ENCODE results near the gene DPEP2.
"Not testable (repeated sequence)": the region's sequence is repeated elsewhere in the genome, so short reads cannot be mapped to it uniquely, and the experiment has no call there.

Gene DPEP2

DNA sequence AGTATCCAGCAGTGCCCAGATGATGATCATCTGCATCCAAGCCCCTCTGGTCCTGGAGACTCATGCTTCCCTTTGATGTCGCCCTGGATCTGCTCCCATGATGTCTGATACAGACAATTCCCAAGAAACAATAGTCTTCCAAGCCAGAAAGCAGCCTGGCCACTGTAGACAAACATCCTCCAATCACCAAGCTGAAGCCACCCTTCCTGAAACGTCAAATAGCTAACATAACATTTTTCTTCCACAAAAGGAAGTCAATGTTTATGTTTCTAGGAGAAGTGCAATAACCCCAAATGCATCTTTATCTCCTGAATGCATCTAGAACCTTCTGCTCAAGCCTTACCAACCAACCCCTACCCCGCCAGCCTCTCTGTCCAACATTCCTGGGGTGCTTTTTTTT, 1.2 kb upstream of the DPEP2 start:
- Histone ChIP-seq H3K4me2 (ENCODE audit: low read length) (no peak overlapping the region), H3K4me3 (ENCODE audit: low read length) (no peak overlapping the region), H3K4me1 (ENCODE audit: control insufficient read depth, insufficient read depth, low read length) (no peaks in the 10 kb centered on the region), H3K27me3 (ENCODE audit: control insufficient read depth, insufficient read depth, low read length) (peaks cover 8% of the 10 kb centered on the region), H3K9me3 (replicated peaks; ENCODE audit: low read length) (no peaks in the 10 kb centered on the region), H3K9ac (ENCODE audit: low read depth, low read length) (no peak overlapping the region), H3K36me3 (ENCODE audit: insufficient read depth, low read length) (no peaks in the 10 kb centered on the region)

DNA sequence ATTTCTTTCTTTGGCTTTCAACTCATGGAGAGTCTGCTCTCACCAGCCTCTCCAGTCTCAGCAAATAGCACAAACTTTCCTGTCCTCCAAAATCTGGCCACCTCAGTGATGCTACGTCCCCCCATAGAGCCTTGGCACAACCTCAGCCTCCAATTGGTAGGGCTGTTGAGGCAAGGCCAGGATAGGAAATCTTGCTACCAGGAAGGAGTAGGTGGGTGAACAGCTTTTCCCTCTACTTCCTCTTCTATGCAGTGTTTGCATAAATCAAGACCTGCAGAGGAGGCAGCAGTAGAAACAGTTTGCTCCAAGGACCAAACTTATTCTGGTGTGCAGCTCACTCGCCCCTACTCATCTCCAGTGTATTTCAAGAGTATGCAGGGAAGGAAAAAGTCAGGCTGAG, 701 bp upstream of the DPEP2 start:
- Histone ChIP-seq H3K9ac (ENCODE audit: low read depth, low read length) (no peak overlapping the region), H3K4me3 (ENCODE audit: low read length) (no peak overlapping the region), H3K9me3 (replicated peaks; ENCODE audit: low read length) (no peaks in the 10 kb centered on the region), H3K36me3 (ENCODE audit: insufficient read depth, low read length) (no peaks in the 10 kb centered on the region), H3K27me3 (ENCODE audit: control insufficient read depth, insufficient read depth, low read length) (peaks cover 8% of the 10 kb centered on the region), H3K4me1 (ENCODE audit: control insufficient read depth, insufficient read depth, low read length) (no peaks in the 10 kb centered on the region), H3K4me2 (ENCODE audit: low read length) (no peak overlapping the region)

DNA sequence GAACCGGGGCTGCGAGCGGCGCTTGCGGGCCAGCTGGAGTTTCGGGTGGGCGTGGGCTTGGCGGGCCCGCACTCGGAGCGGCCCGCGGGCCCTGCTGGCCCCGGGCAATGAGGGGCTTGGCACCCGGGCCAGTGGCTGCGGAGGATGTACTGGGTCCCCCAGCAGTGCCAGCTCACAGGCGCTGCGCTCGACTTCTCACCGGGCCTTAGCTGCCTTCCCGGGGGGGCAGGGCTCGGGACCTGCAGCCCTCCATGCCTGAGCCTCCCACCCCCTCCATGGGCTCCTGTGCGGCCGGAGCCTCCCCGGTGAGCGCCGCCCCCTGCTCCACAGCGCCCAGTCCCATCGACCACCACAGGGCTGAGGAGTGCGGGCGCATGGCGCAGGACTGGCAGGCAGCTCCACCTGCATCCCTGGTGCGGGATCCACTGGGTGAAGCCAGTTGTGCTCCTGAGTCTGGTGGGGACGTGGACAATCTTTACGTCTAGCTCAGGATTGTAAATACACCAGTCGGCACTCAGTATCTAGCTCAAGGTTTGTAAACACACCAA, 979 bp downstream of the DPEP2 start:
- not testable (repeated sequence) for H3K9me3 ChIP-seq (replicated peaks; ENCODE audit: low read length); H3K4me3 ChIP-seq (ENCODE audit: low read length); H3K4me2 ChIP-seq (ENCODE audit: low read length); H3K36me3 ChIP-seq (ENCODE audit: insufficient read depth, low read length); H3K4me1 ChIP-seq (ENCODE audit: control insufficient read depth, insufficient read depth, low read length); H3K9ac ChIP-seq (ENCODE audit: low read depth, low read length); H3K27me3 ChIP-seq (ENCODE audit: control insufficient read depth, insufficient read depth, low read length)

DNA sequence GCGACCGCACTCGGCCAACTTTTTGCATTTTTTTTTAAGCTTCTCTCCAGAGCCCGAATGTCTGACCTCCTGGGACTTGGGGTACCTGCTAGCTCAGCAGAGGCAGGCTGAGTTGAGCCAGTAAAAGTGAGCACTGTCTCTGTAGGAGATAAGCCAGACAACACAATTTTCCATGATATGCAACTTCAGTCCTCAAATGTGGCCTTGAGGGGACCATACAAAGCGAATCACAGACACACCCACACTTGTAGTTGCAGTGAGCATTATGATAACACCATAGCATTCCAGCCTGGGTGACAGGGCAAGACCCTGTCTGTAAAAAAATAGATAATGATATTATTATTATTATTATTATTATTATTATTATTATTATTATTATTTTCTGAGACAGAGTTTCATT, 2.6 kb downstream of the DPEP2 start:
- no peaks in the 10 kb centered on the region for H3K36me3 ChIP-seq (ENCODE audit: insufficient read depth, low read length)
- H3K27me3 ChIP-seq (ENCODE audit: control insufficient read depth, insufficient read depth, low read length): peaks cover 8% of the 10 kb centered on the region
- no peak overlapping the region for H3K9ac ChIP-seq (ENCODE audit: low read depth, low read length)
- no peak overlapping the region for H3K4me2 ChIP-seq (ENCODE audit: low read length)
- H3K4me3 ChIP-seq (ENCODE audit: low read length): no peak overlapping the region
- H3K9me3 ChIP-seq (replicated peaks; ENCODE audit: low read length): no peaks in the 10 kb centered on the region
- H3K4me1 ChIP-seq (ENCODE audit: control insufficient read depth, insufficient read depth, low read length): peaks cover 9% of the 10 kb centered on the region

DNA sequence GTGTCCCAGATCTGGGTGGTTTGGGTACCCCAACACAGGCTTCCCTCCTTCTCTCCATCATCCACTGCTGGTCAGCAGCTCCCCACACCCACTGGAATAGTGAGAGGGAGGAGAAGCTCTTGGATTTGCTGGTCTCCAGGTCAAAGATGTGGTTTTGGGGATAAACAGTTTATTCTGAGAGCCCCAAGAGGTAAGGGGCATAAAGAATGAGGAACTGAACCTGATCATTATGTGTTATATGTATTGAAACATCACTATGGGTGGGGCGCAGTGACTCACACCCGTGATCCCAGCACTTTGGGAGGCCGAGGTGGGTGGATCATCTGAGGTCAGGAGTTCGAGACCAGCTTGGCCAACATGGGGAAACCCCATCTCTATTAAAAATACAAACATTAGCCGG, 3.9 kb downstream of the DPEP2 start:
- no peak overlapping the region for H3K4me3 ChIP-seq (ENCODE audit: low read length)
- no peak overlapping the region for H3K9ac ChIP-seq (ENCODE audit: low read depth, low read length)
- no peaks in the 10 kb centered on the region for H3K9me3 ChIP-seq (replicated peaks; ENCODE audit: low read length)
- H3K27me3 ChIP-seq (ENCODE audit: control insufficient read depth, insufficient read depth, low read length): peaks cover 7% of the 10 kb centered on the region
- H3K4me1 ChIP-seq (ENCODE audit: control insufficient read depth, insufficient read depth, low read length): peaks cover 9% of the 10 kb centered on the region
- H3K4me2 ChIP-seq (ENCODE audit: low read length): no peak overlapping the region
- no peaks in the 10 kb centered on the region for H3K36me3 ChIP-seq (ENCODE audit: insufficient read depth, low read length)

DNA sequence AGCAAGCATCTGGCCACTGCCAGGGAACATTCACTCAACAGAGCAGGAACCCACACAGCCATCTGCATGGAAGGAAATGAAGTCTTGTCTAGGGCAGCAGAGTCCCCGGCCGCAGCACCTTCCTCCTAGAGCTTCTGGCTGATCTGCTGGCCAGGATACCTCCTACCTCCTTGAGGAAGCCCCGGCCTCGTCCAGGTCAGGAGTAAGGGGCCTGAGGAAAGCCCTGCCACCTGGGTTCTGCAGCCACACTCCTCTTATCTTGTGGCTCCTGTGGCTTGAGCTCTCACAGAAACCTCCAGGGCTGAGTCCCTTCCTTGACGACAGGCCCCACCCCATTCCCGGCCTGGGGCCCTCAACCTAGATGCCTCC, 5.3 kb downstream of the DPEP2 start:
- not testable (repeated sequence) for H3K36me3 ChIP-seq (ENCODE audit: insufficient read depth, low read length); H3K4me1 ChIP-seq (ENCODE audit: control insufficient read depth, insufficient read depth, low read length); H3K9me3 ChIP-seq (replicated peaks; ENCODE audit: low read length); H3K4me3 ChIP-seq (ENCODE audit: low read length); H3K27me3 ChIP-seq (ENCODE audit: control insufficient read depth, insufficient read depth, low read length); H3K4me2 ChIP-seq (ENCODE audit: low read length)
- H3K9ac ChIP-seq (ENCODE audit: low read depth, low read length): peak overlapping the region; percentile 75

DNA sequence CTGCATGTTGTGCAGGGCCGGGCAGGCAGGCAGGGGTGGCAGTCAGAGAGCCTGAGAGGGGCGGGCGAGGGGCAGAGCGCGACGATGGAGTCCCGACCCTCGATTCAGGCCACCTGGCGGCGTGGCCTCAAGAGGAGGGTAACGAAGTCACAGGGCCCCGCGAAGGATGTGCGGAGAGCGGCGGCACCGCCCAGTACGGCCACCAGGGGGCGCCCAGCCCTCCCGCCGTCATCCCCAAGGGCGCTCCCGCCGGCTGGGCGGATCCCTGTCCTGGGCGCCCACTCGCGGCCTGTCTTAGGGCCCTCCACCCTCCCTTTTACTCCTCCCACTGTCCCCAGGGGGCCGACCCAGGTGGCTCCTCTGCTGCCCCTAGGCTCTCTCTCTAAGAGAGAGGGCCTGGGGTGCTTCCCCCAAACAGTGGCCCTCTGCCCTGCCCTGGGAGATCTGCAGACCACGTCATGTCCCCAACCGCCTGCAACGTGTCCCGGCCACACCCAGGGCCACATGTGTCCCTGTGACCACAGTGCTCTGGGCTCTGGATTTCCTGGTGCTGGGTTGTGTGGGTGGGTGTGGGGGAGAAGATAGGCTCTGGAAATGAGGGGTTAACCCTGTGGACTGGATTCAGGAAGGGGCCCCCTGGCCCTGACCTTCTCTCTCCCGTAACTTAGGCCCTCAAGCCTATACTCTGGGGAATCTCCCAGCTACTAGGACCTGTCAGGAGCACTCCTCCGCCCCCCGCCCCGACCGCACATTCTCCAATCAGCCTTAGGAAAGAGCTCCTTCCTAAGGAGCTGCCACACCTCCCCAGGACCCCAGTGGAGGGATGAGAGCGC, 5.9 kb downstream of the DPEP2 start:
- Histone ChIP-seq H3K4me1 (ENCODE audit: control insufficient read depth, insufficient read depth, low read length) (peaks cover 9% of the 10 kb centered on the region), H3K4me2 (ENCODE audit: low read length) (peak overlapping the region; percentile 87), H3K9me3 (replicated peaks; ENCODE audit: low read length) (no peaks in the 10 kb centered on the region), H3K27me3 (ENCODE audit: control insufficient read depth, insufficient read depth, low read length) (no peaks in the 10 kb centered on the region), H3K36me3 (ENCODE audit: insufficient read depth, low read length) (no peaks in the 10 kb centered on the region), H3K9ac (ENCODE audit: low read depth, low read length) (peak overlapping the region; percentile 75), H3K4me3 (ENCODE audit: low read length) (peak overlapping the region; percentile 60)

DNA sequence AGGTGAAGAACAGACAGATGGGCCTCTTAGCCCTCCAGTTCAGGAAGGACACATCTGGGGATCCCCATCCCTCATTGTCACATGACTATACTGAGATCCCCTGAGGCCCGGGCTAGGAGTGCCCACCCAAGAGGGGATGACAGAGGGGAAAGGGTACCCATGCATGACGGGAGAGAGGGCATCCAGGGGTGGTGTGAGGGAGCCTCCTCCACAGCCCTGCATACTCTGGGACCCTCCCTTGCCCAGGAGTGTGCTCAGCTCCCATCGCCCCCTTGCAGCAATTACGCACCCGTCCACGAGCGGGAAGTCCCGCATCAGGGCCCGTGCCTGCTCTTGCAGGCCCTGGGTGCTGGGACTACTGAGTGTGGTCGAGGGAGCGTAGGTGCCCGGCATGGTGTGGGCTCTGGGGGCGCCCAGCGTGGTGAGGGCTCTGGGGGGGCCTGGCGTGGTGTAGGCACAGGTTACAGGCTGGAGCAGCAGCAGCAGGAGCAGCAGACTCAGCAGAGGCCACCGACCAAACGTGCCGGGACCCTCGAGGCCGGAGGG, 6.5 kb downstream of the DPEP2 start:
- Histone ChIP-seq H3K36me3 (ENCODE audit: insufficient read depth, low read length) (no peaks in the 10 kb centered on the region), H3K9ac (ENCODE audit: low read depth, low read length) (no peak overlapping the region), H3K4me1 (ENCODE audit: control insufficient read depth, insufficient read depth, low read length) (peaks cover 10% of the 10 kb centered on the region), H3K4me2 (ENCODE audit: low read length) (peak overlapping the region; percentile 87), H3K4me3 (ENCODE audit: low read length) (peak overlapping the region; percentile 60), H3K27me3 (ENCODE audit: control insufficient read depth, insufficient read depth, low read length) (no peaks in the 10 kb centered on the region), H3K9me3 (replicated peaks; ENCODE audit: low read length) (no peaks in the 10 kb centered on the region)

DNA sequence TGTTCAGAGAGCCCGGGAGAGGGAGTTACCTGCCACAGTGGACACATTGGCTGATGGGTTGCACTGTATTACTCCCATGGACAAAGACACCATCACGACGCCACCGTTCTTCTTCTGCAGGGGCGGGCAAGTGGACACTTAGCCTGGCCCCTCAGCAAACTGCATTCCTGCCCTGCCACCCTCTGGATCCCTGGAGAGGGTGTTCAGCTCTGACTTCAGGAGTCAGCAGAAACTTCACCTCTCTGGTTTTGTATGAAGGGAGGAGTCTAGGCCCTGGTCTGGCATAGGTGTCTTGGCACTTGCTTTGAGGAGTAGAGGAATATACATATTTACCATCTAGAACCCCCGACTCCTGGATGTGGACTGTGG, 9.3 kb downstream of the DPEP2 start:
- H3K9me3 ChIP-seq (replicated peaks; ENCODE audit: low read length): no peaks in the 10 kb centered on the region
- H3K4me3 ChIP-seq (ENCODE audit: low read length): no peak overlapping the region
- H3K27me3 ChIP-seq (ENCODE audit: control insufficient read depth, insufficient read depth, low read length): no peaks in the 10 kb centered on the region
- H3K36me3 ChIP-seq (ENCODE audit: insufficient read depth, low read length): no peaks in the 10 kb centered on the region
- H3K9ac ChIP-seq (ENCODE audit: low read depth, low read length): no peak overlapping the region
- no peak overlapping the region for H3K4me2 ChIP-seq (ENCODE audit: low read length)
- H3K4me1 ChIP-seq (ENCODE audit: control insufficient read depth, insufficient read depth, low read length): peaks cover 12% of the 10 kb centered on the region

DNA sequence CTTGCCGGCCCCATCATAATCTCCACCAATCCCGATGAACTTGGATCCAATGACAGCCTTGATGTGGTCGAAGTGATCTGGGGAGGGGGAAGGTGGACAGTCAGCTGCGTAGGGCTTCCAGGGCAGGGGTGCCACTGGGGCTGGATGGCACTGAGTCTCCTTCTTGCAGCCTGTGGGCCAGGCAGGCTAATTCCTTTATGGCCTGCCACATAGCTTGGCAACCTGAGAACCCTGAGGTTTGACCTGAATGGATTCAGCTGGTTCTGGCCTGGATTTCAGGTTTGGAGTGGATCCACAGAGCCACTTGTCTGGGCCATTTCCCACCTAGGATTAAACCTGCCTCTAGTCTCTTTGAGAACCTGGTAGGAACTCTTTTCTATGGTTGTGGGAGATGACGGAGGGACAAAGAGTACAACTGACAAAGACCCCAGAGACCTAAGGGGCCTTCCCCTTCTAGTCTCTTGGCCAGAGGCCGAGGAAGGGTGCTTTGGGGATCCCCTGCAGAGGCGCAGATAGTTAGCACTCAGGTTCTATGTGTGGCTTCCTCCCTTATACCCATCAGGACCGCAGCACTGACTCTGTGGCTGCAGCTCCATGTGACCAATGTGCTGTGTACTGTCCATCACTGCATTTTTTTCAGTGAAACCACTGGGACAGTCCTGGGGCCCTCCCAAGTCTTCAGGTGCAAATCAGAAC, 9.8 kb downstream of the DPEP2 start:
- Histone ChIP-seq H3K4me1 (ENCODE audit: control insufficient read depth, insufficient read depth, low read length) (peaks cover 12% of the 10 kb centered on the region), H3K4me2 (ENCODE audit: low read length) (no peak overlapping the region), H3K9ac (ENCODE audit: low read depth, low read length) (no peak overlapping the region), H3K9me3 (replicated peaks; ENCODE audit: low read length) (no peaks in the 10 kb centered on the region), H3K36me3 (ENCODE audit: insufficient read depth, low read length) (no peaks in the 10 kb centered on the region), H3K4me3 (ENCODE audit: low read length) (no peak overlapping the region), H3K27me3 (ENCODE audit: control insufficient read depth, insufficient read depth, low read length) (no peaks in the 10 kb centered on the region)

DNA sequence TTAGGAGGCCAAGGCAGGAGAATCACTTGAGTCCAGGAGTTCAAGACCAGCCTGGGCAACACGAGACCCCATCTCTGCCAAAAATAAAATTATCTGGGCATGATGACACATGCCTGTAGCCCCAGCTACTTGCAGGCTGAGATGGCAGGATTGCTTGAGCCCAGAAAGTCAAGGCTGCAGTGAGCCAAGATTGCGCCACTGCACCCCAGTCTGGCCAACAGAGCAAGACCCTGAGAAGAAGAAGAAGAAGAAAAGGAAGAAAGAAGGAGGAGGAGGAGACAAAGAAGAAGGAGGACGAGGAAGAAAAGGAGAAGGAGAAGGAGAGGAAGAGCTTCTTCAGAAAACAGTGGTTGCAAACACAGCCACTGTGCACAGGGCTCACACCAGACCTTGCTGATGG, 10.6 kb downstream of the DPEP2 start:
- H3K9ac ChIP-seq (ENCODE audit: low read depth, low read length): no peak overlapping the region
- H3K27me3 ChIP-seq (ENCODE audit: control insufficient read depth, insufficient read depth, low read length): no peaks in the 10 kb centered on the region
- no peak overlapping the region for H3K4me2 ChIP-seq (ENCODE audit: low read length)
- no peak overlapping the region for H3K4me3 ChIP-seq (ENCODE audit: low read length)
- peaks cover 11% of the 10 kb centered on the region for H3K4me1 ChIP-seq (ENCODE audit: control insufficient read depth, insufficient read depth, low read length)
- H3K9me3 ChIP-seq (replicated peaks; ENCODE audit: low read length): no peaks in the 10 kb centered on the region
- no peaks in the 10 kb centered on the region for H3K36me3 ChIP-seq (ENCODE audit: insufficient read depth, low read length)
